NCI-H128 (cell line): ENCODE results near the gene FAM162B.
"Not testable (repeated sequence)": the region's sequence is repeated elsewhere in the genome, so short reads cannot be mapped to it uniquely, and the experiment has no call there.

ENCODE experiments used
- DNase-seq: peaks from one replicate; lab custom pipeline; 2025; ENCODE audit not compliant: unreplicated experiment; lab: John Stamatoyannopoulos, UW

Gene FAM162B

GRCh38 chr6:116764961-116765841 lies at the start of gene FAM162B:
Gene FAM162B (minus strand): TSS chr6:116765719. CDS start chr6:116765576, 143 bp downstream.
- DNase-seq = no peak

GRCh38 chr6:116812051-116812650 lies 46.6 kb upstream of the FAM162B start:
- no peak for DNase-seq

GRCh38 chr6:116801971-116802370 lies 36.5 kb upstream of the FAM162B start:
- DNase-seq = no peak

- DNase-seq = no peak
Observed at GRCh38 chr6:116799945-116800344, 34.4 kb upstream of the FAM162B start.

- DNase-seq = no peak
Observed at GRCh38 chr6:116797585-116797984, 32.1 kb upstream of the FAM162B start.

- DNase-seq = no peak
Observed at GRCh38 chr6:116793224-116793623, 27.7 kb upstream of the FAM162B start.

GRCh38 chr6:116783852-116784251 lies 18.3 kb upstream of the FAM162B start:
- no peak for DNase-seq

DNA sequence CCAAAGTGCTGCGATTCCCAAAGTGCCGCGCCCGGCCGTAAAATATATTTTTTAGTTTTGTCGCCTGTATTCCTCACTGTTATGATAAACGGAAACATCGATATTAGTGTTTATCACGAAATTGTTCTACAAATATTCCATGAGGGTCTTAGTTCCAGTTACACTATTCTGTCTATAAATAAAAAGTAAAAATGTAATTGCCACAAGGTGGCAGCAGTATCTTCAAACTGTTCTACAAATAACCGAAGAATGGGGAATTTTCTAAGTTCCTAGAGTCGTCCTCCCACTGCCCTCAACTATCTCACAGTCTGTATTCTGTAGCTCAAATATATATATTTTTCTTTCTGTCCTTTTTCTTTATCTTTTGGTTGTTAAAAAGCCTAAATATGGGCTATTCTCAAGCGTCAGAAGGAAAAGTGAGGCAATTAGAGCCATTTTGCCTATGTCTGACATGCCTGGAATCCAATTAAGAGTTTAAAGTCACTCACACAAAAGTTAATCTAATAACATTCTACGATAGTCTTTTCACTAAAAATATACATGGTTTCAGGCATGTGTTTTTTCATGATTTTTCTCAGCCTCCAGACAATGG lies 14.2 kb upstream of the FAM162B start:
- DNase-seq = no peak

GRCh38 chr6:116773886-116774285 lies 8.4 kb upstream of the FAM162B start:
- no peak for DNase-seq

GRCh38 chr6:116772450-116772849 lies 6.9 kb upstream of the FAM162B start:
- DNase-seq = no peak

GRCh38 chr6:116767715-116768114 lies 2.2 kb upstream of the FAM162B start:
- DNase-seq = no peak

DNA sequence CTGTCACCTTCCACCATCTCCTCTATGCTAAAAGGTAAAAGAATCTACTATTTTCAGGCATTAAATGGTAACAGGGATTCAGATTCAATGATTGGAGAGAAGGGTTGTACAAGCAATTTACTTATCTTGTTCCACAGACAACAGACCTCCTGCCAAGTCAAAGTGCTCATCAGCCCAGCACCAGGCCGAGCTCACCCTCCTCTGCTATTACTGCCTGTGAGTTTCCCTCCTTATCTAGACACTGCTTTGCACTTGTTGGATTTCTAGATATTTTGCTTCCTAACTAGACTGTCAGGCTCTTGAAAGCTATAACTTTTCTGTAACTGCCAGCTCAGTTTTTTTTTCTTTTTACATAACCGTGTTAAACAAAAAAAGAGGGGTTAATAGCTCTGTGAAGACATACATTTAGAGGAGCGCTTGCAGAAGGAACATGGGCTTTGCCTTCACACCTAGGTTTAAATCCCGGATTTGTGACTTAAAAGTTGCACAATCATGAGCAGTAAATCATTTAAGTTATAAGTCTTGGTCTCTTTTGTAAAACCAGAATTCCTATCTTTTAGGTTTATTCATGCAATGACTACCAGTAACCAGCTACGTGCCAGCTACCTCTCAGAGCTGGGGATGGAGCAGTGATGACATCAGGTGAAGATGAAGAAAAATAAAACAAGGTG lies 1.1 kb upstream of the FAM162B start:
- no peak for DNase-seq

DNA sequence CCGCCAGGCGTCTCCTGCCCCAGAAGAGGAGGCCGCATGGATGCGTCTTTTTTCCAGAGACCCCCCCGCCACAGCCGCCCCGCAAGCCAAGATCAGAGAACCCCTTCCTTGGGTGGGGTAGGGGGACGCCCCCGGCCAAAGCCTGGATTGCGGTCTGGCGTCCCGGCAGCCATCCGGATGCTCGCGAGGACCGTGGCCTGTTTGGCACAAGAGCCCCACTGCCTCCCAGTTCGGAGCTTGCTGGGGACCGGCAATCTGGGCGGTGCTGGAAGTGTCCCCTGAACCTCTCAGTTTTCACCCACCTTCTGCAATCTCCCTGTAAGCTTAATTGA lies 924 bp downstream of the FAM162B start:
- no peak for DNase-seq

GRCh38 chr6:116763906-116764628 lies 1.5 kb downstream of the FAM162B start:
- DNase-seq = no peak

DNA sequence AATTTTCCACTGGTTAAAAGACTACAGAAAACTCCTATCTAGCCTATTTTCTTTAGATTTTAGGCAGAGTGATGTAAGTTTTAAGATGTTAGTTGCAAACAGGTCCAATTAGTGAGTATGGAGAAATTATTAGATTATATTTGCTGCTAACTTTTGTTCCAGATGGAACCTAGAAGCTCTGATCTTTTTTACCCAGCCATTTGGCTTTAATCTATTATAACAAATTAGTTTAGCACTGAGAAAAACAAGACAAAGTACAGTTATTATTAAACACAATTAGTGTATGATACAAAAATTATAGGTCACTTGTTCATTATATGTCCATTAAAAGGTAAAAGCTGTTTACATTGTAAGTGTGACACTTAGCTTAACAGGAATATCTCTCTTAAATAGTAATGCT lies 2.5 kb downstream of the FAM162B start:
- no peak for DNase-seq

DNA sequence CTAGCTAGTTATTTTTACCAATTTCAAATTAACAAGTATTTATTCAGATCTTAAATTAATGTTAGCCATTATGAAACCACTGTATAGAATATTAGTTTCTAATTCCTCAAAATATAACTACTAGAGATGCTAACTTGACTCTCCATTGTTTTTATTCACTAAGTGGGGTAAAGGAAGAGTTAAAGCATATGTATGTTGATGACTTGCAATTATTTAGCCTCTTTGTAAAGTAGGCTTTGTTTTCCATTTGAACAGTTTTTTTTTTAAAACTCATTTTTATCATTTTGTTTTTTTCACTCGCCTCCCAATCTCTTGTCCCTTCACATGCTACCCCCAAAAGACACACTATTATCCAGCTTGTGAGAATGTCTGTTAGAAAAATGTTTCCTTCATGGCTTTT lies 3.3 kb downstream of the FAM162B start:
- no peak for DNase-seq

- no peak for DNase-seq
Observed at GRCh38 chr6:116761779-116762178, 3.7 kb downstream of the FAM162B start.

GRCh38 chr6:116745176-116745575 lies 20.3 kb downstream of the FAM162B start:
- DNase-seq = no peak

- DNase-seq = no peak
Observed at GRCh38 chr6:116741571-116741970, 23.9 kb downstream of the FAM162B start.

DNA sequence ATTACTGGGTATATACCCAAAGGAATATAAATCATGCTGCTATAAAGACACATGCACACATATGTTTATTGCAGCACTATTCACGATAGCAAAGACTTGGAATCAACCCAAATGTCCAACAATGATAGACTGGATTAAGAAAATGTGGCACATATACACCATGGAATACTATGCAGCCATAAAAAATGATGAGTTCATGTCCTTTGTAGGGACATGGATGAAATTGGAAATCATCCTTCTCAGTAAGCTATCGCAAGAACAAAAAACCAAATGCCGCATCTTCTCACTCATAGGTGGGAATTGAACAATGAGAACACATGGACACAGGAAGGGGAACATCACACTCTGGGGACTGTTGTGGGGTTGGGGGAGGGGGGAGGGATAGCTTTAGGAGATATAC lies 25.0 kb downstream of the FAM162B start:
- DNase-seq = not testable (repeated sequence)

GRCh38 chr6:116737004-116737403 lies 28.5 kb downstream of the FAM162B start:
- no peak for DNase-seq
